ENCODE data around the gene MON2. TPM values are rescaled to one million over a fixed set of nuclear protein-coding genes. Genes with fewer than 3 reads are reported as not detected.

Gene MON2
- total RNA-seq, 4 donors from 2014 or later, result 41.2 to 222 (median 70.0) TPM

GRCh38 chr12:62522984-62523383, 56.4 kb downstream of the MON2 start:
- TF ChIP-seq CTCF (IDR thresholded peaks at IDR 0.05), result no peak
- no peak for TF ChIP-seq POLR2A (IDR thresholded peaks at IDR 0.05)
- intact Hi-C loops (cut with DNase I; ENCODE audit: low total_unique reads), result no loop called here
- Histone ChIP-seq H3K9me3 (no peaks in the 10 kb centered on the region), H3K4me1 (no peaks in the 10 kb centered on the region), H3K27ac (no peak overlapping the region), H3K27me3 (no peaks in the 10 kb centered on the region), H3K36me3 (no peaks in the 10 kb centered on the region), H3K4me3 (no peak overlapping the region)
- no peak for DNase-seq

DNA sequence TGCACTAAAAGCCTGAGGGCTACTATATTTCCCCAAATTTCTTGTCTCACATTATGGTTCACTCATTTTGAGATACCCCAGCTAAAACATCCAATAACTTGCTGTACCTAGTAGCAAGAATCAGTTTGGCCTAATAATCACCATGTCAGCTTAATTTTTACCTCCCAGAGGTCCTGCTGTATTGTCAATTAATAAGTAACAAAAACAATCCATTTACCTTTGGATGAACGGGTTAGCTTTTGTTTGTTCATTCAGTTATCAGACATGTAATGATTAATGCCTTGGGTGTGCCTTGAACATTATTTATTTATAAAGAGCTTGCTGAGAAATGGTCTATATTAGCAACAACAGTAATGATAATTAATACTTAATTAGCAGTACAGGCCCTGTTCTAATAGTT, 57.0 kb downstream of the MON2 start:
- TF ChIP-seq CTCF (IDR thresholded peaks at IDR 0.05) (no peak), POLR2A (IDR thresholded peaks at IDR 0.05) (no peak)
- DNase-seq, result no peak
- H3K4me3 ChIP-seq, result no peak overlapping the region
- no peak overlapping the region for H3K27ac ChIP-seq
- H3K9me3 ChIP-seq, result no peaks in the 10 kb centered on the region
- intact Hi-C loops (cut with DNase I; ENCODE audit: low total_unique reads), result no loop called here
- H3K27me3 ChIP-seq, result no peaks in the 10 kb centered on the region
- no peaks in the 10 kb centered on the region for H3K36me3 ChIP-seq
- H3K4me1 ChIP-seq, result no peaks in the 10 kb centered on the region

GRCh38 chr12:62525271-62525670, 58.6 kb downstream of the MON2 start:
- Histone ChIP-seq H3K27me3 (no peaks in the 10 kb centered on the region), H3K4me1 (no peaks in the 10 kb centered on the region), H3K4me3 (no peak overlapping the region), H3K9me3 (no peaks in the 10 kb centered on the region), H3K36me3 (no peaks in the 10 kb centered on the region), H3K27ac (no peak overlapping the region)
- DNase-seq, result no peak
- TF ChIP-seq POLR2A (IDR thresholded peaks at IDR 0.05) (no peak), CTCF (IDR thresholded peaks at IDR 0.05) (no peak)
- intact Hi-C loops (cut with DNase I; ENCODE audit: low total_unique reads), result no loop called here

DNA sequence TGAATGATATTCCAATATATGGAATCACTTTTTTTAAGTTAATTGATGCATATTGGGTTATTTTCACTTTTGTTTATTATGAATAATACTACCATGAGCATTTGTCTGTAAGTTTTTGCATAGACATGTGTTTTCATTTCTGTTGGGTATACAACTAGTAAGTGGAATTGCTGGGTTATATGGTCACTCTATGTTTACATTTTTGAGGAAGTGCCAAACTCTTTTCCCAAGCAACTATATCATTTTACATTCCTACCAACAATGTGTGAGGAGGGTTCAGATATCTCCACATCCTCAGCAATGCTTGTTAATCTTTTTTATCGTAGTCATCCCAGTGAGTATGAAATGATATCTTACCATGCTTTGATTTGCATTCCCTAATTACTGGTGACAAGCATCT, 64.0 kb downstream of the MON2 start:
- H3K27ac ChIP-seq, result no peak overlapping the region
- no peak for TF ChIP-seq CTCF (IDR thresholded peaks at IDR 0.05)
- no peak overlapping the region for H3K4me3 ChIP-seq
- DNase-seq, result no peak
- no peaks in the 10 kb centered on the region for H3K9me3 ChIP-seq
- no peaks in the 10 kb centered on the region for H3K27me3 ChIP-seq
- H3K4me1 ChIP-seq, result no peaks in the 10 kb centered on the region
- intact Hi-C loops (cut with DNase I; ENCODE audit: low total_unique reads), result no loop called here
- no peaks in the 10 kb centered on the region for H3K36me3 ChIP-seq

DNA sequence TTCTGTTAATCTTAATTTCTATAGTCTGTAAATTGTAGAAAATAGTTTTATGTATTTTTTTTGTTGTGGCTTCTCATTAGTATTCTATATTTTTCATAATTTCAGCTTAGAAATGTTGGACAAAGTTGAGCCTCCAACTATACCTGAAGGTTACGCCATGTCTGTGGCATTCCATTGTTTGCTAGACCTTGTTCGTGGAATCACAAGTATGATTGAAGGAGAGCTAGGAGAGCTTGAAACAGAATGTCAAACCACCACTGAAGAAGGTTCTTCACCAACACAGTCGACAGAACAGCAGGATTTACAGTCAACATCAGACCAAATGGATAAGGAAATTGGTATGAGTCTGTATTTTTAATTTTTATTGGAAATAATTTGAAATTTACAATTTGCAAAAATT, 65.7 kb downstream of the MON2 start:
- TF ChIP-seq CTCF (IDR thresholded peaks at IDR 0.05) (no peak), POLR2A (IDR thresholded peaks at IDR 0.05) (no peak)
- Histone ChIP-seq H3K27ac (no peak overlapping the region), H3K4me3 (no peak overlapping the region), H3K36me3 (no peaks in the 10 kb centered on the region), H3K9me3 (no peaks in the 10 kb centered on the region), H3K4me1 (no peaks in the 10 kb centered on the region), H3K27me3 (no peaks in the 10 kb centered on the region)
- intact Hi-C loops (cut with DNase I; ENCODE audit: low total_unique reads), result no loop called here
- DNase-seq, result no peak

All from uterus (tissue), 4 donors.